ENCODE results near the gene ANXA5. TPM values are rescaled to one million over a fixed set of nuclear protein-coding genes. Genes with fewer than 3 reads are reported as not detected.

The ANXA5 gene
- 200 and 202 TPM in 2 replicates for total RNA-seq

DNA sequence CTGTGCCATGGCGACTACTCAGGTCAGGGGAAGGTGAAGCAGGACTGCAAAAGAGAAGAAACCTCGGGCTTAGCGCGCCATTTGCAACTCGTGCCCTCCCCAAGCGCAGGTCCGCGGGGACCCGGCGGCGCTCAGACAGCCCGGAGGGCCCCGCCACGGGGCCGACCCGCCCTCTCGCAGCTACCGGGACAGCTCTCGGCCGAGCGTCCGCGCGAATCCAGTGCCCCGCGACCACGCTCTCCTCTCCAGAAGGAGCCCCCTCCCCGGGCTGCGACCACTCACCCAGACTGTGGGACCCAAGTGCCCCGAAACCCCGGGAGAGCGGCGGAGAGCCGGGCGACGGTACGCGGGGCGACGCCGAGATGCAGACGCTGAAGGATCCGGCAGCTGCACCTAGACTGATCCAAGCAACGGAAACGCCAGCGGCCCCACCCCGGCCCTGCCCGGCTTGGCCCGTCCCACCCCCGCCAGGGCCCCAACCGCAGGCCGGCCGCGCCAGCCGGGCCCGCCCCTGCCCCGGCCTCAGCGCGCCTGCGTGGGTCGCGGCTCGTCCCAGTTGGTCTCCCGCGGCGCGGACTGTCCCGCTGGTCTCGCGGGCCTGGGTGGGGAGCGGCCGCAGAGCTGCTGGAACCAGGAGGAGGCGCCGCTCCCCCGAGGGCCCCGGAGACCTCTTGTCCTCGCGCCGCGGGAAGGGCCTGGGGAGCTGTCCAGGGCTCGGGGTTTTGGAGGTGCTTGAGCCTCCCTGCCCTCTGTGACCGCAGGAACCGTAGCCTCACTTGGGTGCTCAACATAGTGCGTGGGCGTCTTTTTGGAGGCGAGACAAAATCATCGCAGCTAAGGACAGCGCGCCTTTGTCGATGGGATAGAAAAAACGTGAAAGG, at the start of gene ANXA5:
Gene ANXA5 (minus strand): TSS at position 400 of the 881 bp plus-strand sequence. CDS start 391 bp downstream, at position 9.
- intact Hi-C loops (cut with micrococcal nuclease), result loop anchor here (1.0 to 5.0 kb wide), 7 partner anchors 9 to 1035 kb away; partner anchors contain the start of genes BBS12 and EXOSC9

GRCh38 chr4:121742794-121743193, 46.0 kb upstream of the ANXA5 start:
- intact Hi-C loops (cut with micrococcal nuclease), result no loop called here

GRCh38 chr4:121741751-121742150, 45.0 kb upstream of the ANXA5 start:
- intact Hi-C loops (cut with micrococcal nuclease), result no loop called here

DNA sequence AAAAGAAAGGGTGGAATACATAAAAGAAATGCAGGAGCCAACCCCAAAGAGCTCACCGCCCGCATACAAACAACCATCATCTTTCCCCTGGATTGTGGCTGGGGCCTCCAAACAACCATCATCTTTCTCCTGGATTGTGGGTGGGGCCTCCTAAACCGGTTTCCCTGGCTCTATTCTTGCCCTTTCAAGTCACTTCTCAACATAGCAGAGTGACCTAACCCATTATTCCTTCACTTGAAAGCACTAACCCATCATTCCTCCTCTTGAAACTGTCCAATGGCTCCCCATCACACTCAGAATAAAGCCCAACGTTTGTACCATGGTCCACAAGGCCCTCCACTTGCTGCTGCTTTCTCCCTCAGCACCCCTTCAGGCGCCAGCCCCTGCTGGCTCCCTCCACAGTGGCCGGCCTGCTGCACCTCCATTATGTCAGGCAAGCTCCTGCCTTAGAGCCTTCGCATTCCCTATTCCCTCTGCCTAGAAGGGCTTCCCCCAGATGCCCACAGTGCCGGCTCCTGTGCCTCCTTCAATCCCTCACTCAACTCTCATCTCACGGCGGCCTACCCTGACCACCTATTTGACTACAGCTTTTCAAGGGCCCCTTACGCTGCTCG, 44.1 kb upstream of the ANXA5 start:
- intact Hi-C loops (cut with micrococcal nuclease), result no loop called here

- intact Hi-C loops (cut with micrococcal nuclease), result no loop called here
Observed at GRCh38 chr4:121739575-121739974, 42.8 kb upstream of the ANXA5 start.

GRCh38 chr4:121738780-121739535, 42.2 kb upstream of the ANXA5 start:
- intact Hi-C loops (cut with micrococcal nuclease), result no loop called here

DNA sequence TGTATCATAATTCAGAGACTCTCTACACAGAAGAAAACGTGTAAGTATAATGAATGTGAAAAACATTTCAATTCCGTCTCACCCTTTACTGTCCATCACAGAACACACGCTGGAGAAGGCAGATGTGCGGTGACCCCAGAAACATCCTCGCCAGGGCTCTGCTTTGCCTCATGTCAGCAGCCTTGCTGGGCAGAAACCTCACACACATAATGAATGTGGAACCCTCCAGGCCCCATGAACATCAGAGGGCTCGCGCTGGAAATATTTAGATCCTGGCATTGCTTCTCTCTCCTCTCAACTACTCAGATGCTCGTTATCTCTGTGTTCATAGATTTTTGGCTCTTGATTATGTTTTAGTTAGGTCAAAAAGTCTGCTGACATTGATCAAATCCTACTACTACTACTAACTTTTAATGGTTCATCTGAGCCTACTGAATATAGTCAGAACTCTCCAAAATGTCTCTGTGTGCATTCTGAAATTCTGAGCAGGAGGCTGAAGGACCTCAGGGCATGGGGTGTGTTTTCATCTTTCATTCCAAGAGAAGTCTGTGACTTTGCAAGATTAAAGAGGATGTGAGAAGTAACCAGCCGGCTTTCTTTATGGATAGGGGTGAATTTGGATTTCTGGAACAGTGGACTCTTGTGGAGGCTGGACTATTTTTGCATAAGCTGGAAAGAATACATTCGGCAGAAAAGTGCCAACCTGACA, 41.2 kb upstream of the ANXA5 start:
- intact Hi-C loops (cut with micrococcal nuclease), result no loop called here

DNA sequence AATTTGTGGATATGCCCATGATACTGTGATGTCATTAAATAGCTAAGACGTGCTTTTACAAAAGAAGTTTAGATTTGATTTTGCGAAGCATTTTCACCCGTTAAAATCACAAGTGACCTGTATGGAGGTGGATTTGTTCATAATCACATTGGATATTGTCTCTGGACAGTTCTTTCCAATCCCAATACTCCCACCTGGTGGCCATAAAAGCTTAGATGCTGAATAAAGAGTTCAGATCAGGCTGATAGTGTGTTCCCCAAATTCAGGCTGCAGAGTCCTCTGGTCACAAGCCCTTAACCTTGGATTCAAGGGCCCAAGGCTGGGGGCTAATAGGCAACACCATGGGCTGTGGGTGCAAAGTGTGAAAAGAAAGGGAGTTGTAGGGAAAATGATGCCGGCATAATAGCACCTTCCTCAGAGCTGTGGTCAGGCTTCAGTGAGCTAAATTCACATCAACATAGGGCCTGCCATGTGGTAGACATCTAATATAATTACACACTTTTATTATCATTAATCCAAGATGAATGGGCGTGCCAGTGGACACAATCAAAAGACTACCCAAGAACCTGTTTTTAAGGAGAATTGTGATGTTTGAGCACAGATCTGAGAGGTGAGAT, 40.1 kb upstream of the ANXA5 start:
- intact Hi-C loops (cut with micrococcal nuclease), result no loop called here

DNA sequence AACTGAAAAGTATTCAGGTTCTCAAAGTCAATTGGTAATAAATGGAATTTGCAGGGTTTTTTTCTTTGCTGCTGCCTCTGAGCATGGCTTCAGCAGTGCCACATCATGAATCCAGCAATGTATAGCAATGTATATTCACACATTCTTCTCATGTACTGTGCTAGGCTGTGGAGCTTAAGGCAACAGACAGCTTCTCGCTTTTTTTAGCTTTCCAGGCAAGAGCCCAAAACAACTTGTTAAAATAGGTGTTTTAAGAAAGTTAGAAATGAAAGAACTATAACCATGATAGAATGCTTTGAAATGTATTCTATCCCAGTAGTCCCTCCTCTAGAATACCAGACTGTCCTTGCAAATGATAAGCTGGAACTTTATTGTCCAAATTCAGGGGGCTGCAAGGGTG, 37.8 kb upstream of the ANXA5 start:
- intact Hi-C loops (cut with micrococcal nuclease), result no loop called here

GRCh38 chr4:121733942-121734341, 37.2 kb upstream of the ANXA5 start:
- intact Hi-C loops (cut with micrococcal nuclease), result no loop called here

DNA sequence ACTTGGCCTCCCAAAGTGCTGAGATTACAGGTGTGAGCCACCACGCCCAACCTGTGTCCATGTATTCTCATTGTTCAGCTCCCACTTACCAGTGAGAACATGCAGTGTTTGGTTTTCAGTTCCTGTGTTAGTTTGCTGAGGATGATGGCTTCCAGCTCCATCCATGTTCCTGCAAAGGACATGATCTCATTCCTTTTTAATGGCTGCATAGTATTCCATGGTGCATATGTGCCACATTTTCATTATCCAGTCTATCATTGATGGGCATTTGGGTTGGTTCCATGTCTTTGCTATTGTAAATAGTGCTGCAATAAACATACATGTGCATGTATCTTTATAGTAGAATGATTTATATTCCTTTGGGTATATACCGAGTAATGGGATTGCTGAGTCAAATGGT, 33.0 kb upstream of the ANXA5 start:
- intact Hi-C loops (cut with micrococcal nuclease), result loop anchor here (5.0 kb wide), 1 partner anchor 1572 kb away; no protein-coding TSS in a partner anchor

DNA sequence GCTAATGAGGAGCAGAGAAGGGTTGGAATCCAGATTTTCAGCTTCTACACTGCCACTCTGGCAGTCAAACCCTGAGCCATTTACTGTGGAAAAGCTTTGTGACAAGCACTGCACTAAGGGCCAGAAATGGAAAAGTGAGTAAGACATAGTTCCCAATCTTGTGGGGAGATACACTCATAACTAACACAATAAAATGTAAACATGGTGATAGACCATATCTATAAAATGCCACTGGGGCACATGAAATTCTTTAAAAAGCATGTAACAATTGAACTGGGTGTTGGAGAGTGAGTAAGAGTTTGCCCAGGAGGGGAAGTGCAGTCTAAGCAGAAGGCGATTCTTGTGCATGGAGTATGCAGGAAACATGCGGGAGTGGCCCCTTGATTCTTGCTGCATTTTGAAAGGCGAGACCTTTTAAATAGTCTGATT, 32.0 kb upstream of the ANXA5 start:
- intact Hi-C loops (cut with micrococcal nuclease), result loop anchor here (5.0 kb wide), 1 partner anchor 1572 kb away; no protein-coding TSS in a partner anchor

GRCh38 chr4:121728066-121728465, 31.3 kb upstream of the ANXA5 start:
- intact Hi-C loops (cut with micrococcal nuclease), result loop anchor here (5.0 kb wide), 1 partner anchor 1571 kb away; no protein-coding TSS in a partner anchor

DNA sequence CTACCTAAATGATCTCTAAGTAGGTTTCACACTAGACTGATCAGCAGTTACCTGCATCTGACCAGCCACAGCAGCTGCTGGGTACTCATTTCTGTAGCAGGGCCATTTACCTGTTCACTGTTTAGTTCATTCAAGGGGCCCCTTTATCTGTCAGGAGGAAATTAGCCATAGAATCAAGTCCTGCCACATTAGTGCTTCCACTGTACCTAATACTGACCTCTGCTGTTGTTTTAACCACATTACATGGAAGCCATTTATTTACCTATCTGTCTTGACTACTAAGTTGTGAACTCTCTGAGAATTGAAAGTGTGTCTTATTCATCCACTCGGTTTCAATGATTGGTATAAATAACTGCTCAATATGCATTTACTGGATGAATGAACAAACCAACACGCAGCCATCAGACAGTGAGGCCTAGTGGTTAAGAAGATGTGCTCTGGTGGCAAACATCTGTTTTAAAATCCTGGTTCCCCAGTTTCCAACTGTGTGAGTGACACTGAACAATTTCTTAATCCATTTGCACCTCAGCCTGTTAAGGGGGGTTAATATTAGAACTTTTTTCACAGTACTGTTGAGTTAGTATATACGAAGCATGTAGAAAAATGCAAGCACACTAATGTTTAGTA, 30.0 kb upstream of the ANXA5 start:
- intact Hi-C loops (cut with micrococcal nuclease), result loop anchor here (1.0 to 5.0 kb wide), 5 partner anchors 30 to 1569 kb away; partner anchors contain the start of gene ANXA5

- intact Hi-C loops (cut with micrococcal nuclease), result loop anchor here (5.0 kb wide), 1 partner anchor 1567 kb away; no protein-coding TSS in a partner anchor
Observed at GRCh38 chr4:121724671-121725070, 27.9 kb upstream of the ANXA5 start.

GRCh38 chr4:121721700-121722099, 24.9 kb upstream of the ANXA5 start:
- intact Hi-C loops (cut with micrococcal nuclease), result no loop called here

DNA sequence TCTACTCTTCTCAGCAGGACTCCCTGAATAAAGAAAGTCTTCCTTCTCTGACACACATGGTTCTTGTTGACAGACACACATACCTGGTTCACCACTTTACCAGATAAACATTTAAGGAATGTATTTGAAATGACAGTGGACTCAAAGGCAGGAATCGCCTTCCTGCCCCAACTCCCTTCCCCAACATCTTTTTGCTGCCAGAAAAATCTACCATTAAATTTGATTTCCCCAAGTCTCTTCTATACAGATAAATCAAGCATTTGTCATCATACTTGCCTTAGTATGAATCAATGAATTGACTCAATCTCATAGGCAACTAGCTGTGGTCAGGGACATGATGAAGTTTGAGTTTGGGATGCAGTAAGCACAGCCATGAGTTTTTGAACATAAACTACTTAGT, 23.3 kb upstream of the ANXA5 start:
- intact Hi-C loops (cut with micrococcal nuclease), result no loop called here

GRCh38 chr4:121717680-121718237, 21.0 kb upstream of the ANXA5 start:
- intact Hi-C loops (cut with micrococcal nuclease), result no loop called here

DNA sequence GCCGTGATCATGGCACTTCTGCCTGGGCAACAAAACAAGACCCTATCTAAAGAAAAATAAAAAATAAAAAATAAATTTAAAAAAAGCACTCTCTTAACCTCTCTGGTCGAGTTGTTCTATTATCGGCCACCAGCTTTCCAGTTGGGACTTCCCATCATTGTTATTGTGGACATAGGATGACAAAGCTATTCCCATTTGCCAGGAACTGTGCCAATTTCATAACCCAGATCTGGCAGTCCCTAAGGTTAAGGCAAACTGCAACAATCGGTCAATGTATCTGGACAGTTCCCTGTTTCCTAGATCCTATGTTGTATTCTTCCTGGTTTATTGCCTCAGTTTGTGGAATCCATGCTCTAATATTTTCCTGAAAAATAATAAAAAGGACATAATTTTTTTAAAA, 17.8 kb upstream of the ANXA5 start:
- intact Hi-C loops (cut with micrococcal nuclease), result no loop called here

GRCh38 chr4:121712783-121713182, 16.0 kb upstream of the ANXA5 start:
- intact Hi-C loops (cut with micrococcal nuclease), result no loop called here

Data from T-helper 2 cell treated with Interferon-gamma antibody and Interleukin-4, amounts not matched to agents 100 ng/mL and 5 ng/mL, for 36 hours (primary cell).